Measurements from ENCODE around the gene ATP6V0A1. TPM values are rescaled to one million over a fixed set of nuclear protein-coding genes. Genes with fewer than 3 reads are reported as not detected.
"Not testable (repeated sequence)": the region's sequence is repeated elsewhere in the genome, so short reads cannot be mapped to it uniquely, and the experiment has no call there.

ATP6V0A1 gene
- total and polyA plus RNA-seq, 2 of the 4 experiments (the other 2 are of a cell fraction), result 18.8 to 34.0 TPM

DNA sequence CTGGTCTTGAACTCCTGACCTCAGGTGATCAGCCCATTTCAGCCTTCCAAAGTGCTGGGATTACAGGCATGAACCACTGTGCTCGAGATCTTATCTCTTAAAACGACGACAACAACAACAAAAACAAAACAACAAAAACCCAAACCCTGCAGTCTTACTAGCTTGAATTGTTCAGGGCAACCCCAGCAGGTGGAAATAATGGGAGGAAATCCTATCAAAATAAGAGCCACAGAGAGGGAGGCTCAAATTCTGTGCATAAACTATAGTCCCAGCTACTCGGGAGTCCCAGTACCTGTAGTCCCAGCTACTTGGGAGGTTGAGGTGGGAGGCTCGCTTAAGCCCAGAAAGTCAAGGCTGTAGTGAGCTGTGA lies 16.5 kb upstream of the ATP6V0A1 start:
- CTCF ChIA-PET, result interaction anchor here (0.5 to 0.9 kb wide), 2 partner anchors 18 to 88 kb away, joined by 3 to 6 read pairs; no protein-coding TSS in a partner anchor

DNA sequence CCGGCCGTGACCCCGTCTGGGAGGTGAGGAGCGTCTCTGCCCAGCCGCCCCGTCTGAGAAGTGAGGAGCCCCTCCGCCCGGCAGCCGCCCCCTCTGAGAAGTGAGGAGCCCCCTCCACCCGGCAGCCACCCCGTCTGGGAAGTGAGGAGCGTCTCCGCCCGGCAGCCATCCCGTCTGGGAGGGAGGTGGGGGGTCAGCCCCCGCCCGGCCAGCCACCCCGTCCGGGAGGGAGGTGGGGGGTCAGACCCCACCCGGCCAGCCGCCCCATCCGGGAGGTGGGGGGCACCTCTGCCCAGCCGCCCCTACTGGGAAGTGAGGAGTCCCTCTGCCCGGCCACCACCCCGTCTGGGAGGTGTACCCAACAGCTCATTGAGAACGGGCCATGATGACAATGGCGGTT lies 9.5 kb upstream of the ATP6V0A1 start:
- H4K8ac ChIP-seq (ENCODE audit: low read depth in 2 of 2, low read length in 2 of 2); H3K23ac ChIP-seq (ENCODE audit: low read depth, low read length); intact Hi-C loops (cut with micrococcal nuclease); H3K27ac ChIP-seq (ENCODE audit: insufficient read depth, low read length); H3K4me2 ChIP-seq (ENCODE audit: low read depth, low read length); H3K18ac ChIP-seq (ENCODE audit: low read depth, low read length); H4K91ac ChIP-seq (ENCODE audit: insufficient read depth, low read depth, low read length); dilution Hi-C loops (cut with HindIII; ENCODE audit: low sequenced_read_pairs, unreplicated experiment); H3K27me3 ChIP-seq (ENCODE audit: control insufficient read depth, insufficient read depth, low read length); H3K14ac ChIP-seq (replicated peaks; ENCODE audit: low read depth, low read length); H4K20me1 ChIP-seq (ENCODE audit: insufficient read depth, low read length); H2BK5ac ChIP-seq (ENCODE audit: low read depth, low read length, poor library complexity, severe bottlenecking); DNase-seq; in situ Hi-C loops (cut with MboI; ENCODE audit: low sequenced_read_pairs); H2BK15ac ChIP-seq (ENCODE audit: low read depth, low read length); H3K56ac ChIP-seq (ENCODE audit: extremely low read depth, insufficient read depth, low read length); POLR2A ChIA-PET (ENCODE audit: unreplicated experiment); H3K4me1 ChIP-seq (ENCODE audit: control insufficient read depth, insufficient read depth, low read length); H2AK9ac ChIP-seq (replicated peaks; ENCODE audit: low read depth, low read length, poor library complexity); CTCF ChIA-PET; ATAC-seq (ENCODE audit: low read depth); H2BK20ac ChIP-seq (ENCODE audit: low read depth, low read length); H3K36me3 ChIP-seq (ENCODE audit: control insufficient read depth, insufficient read depth, low read length); H4K5ac ChIP-seq (ENCODE audit: low read depth, low read length); H3K9me3 ChIP-seq (ENCODE audit: control insufficient read depth, insufficient read depth, low read length); H3K4me3 ChIP-seq (ENCODE audit: insufficient read depth, low read depth, low read length); H2BK120ac ChIP-seq (ENCODE audit: low read depth, low read length); H3K4ac ChIP-seq (ENCODE audit: low read depth, low read length); H2AFZ ChIP-seq (replicated peaks; ENCODE audit: low read length, poor library complexity); BruUV-seq (replicated peaks); H3K9me1 ChIP-seq (ENCODE audit: insufficient read depth, low read length); H2AK5ac ChIP-seq (ENCODE audit: low read depth, low read length); H3K9ac ChIP-seq (ENCODE audit: low read depth, low read length); H3K79me1 ChIP-seq (ENCODE audit: low read depth in 1 of 2, low read length in 2 of 2): not testable (repeated sequence)
- WGBS, 2 experiments (ENCODE audit: extremely low coverage in 2 of 2, insufficient read length in 1 of 2), result no CpG with 5 or more reads among the region's 27 CpGs

More for the DNA sequence above, 16.5 kb upstream of the ATP6V0A1 start:
- Histone ChIP-seq H3K18ac (ENCODE audit: low read depth, low read length) (no peak overlapping the region), H3K4ac (ENCODE audit: low read depth, low read length) (no peak overlapping the region), H4K91ac (ENCODE audit: insufficient read depth, low read depth, low read length) (no peak overlapping the region), H2BK5ac (ENCODE audit: low read depth, low read length, poor library complexity, severe bottlenecking) (no peak overlapping the region), H2AK5ac (ENCODE audit: low read depth, low read length) (no peak overlapping the region), H4K8ac (ENCODE audit: low read depth in 2 of 2, low read length in 2 of 2) (no peak overlapping the region), H3K56ac (ENCODE audit: extremely low read depth, insufficient read depth, low read length) (no peak overlapping the region), H3K4me1 (ENCODE audit: control insufficient read depth, insufficient read depth, low read length) (no peaks in the 10 kb centered on the region), H3K27me3 (ENCODE audit: control insufficient read depth, insufficient read depth, low read length) (no peaks in the 10 kb centered on the region), H2BK15ac (ENCODE audit: low read depth, low read length) (no peak overlapping the region), H2BK120ac (ENCODE audit: low read depth, low read length) (no peak overlapping the region), H3K14ac (replicated peaks; ENCODE audit: low read depth, low read length) (no peak overlapping the region), H3K4me3 (ENCODE audit: insufficient read depth, low read depth, low read length) (no peak overlapping the region), H3K23ac (ENCODE audit: low read depth, low read length) (no peak overlapping the region), H2BK20ac (ENCODE audit: low read depth, low read length) (no peak overlapping the region), H3K9me3 (ENCODE audit: control insufficient read depth, insufficient read depth, low read length) (peaks cover under 1% of the 10 kb centered on the region), H3K9ac (ENCODE audit: low read depth, low read length) (no peak overlapping the region), H4K5ac (ENCODE audit: low read depth, low read length) (no peak overlapping the region), H2AFZ (replicated peaks; ENCODE audit: low read length, poor library complexity) (no peak overlapping the region), H2AK9ac (replicated peaks; ENCODE audit: low read depth, low read length, poor library complexity) (no peak overlapping the region), H3K79me1 (ENCODE audit: low read depth in 1 of 2, low read length in 2 of 2) (no peaks in the 10 kb centered on the region), H3K27ac (ENCODE audit: insufficient read depth, low read length) (no peak overlapping the region), H4K20me1 (ENCODE audit: insufficient read depth, low read length) (no peaks in the 10 kb centered on the region), H3K36me3 (ENCODE audit: control insufficient read depth, insufficient read depth, low read length) (no peaks in the 10 kb centered on the region), H3K9me1 (ENCODE audit: insufficient read depth, low read length) (no peaks in the 10 kb centered on the region), H3K4me2 (ENCODE audit: low read depth, low read length) (no peak overlapping the region)
- ATAC-seq (ENCODE audit: low read depth), result no peak
- dilution Hi-C loops (cut with HindIII; ENCODE audit: low sequenced_read_pairs, unreplicated experiment), result no loop called here
- WGBS, 2 experiments (ENCODE audit: extremely low coverage in 2 of 2, insufficient read length in 1 of 2), result no CpG with 5 or more reads among the region's 5 CpGs
- in situ Hi-C loops (cut with MboI; ENCODE audit: low sequenced_read_pairs), result no loop called here
- DNase-seq, result no peak
- POLR2A ChIA-PET (ENCODE audit: unreplicated experiment), result no interaction called here
- intact Hi-C loops (cut with micrococcal nuclease), result no loop called here
- no peak for TF ChIP-seq POLR2A (IDR thresholded peaks at IDR 0.05; ENCODE audit: low read depth, low read length)
- no peak for TF ChIP-seq MAFK (IDR thresholded peaks at IDR 0.05; ENCODE audit: low read depth, low read length)
- no peak for TF ChIP-seq MAZ (IDR thresholded peaks at IDR 0.05; ENCODE audit: borderline replicate concordance, low read depth, low read length)
- TF ChIP-seq ELK1 (IDR thresholded peaks at IDR 0.05; ENCODE audit: borderline replicate concordance, low read depth, low read length), result no peak
- no TSS peak for BruUV-seq (replicated peaks)

All from IMR-90 (cell line).